Activated naive CD4-positive, alpha-beta T cell treated with anti-CD3 and anti-CD28 coated beads, Interleukin-2, amount 50 U/mL, for 24 hours (primary cell): ENCODE data around the gene FZR1.

ENCODE experiments used
- H3K27ac Mint-ChIP-seq: one replicate; pipeline ENCODE4 v1.8.0; 2021; ENCODE audit warnings: mild to moderate bottlenecking, mixed read lengths
- H3K27me3 Mint-ChIP-seq: one replicate; pipeline ENCODE4 v1.8.0; 2021; ENCODE audit warnings: mixed read lengths
- H3K36me3 Mint-ChIP-seq: one replicate; pipeline ENCODE4 v1.8.0; 2021; ENCODE audit warnings: mixed read lengths
- H3K4me1 Mint-ChIP-seq: one replicate; pipeline ENCODE4 v1.8.0; 2021; ENCODE audit warnings: mixed read lengths
- H3K4me3 Mint-ChIP-seq: one replicate; pipeline ENCODE4 v1.8.0; 2021; ENCODE audit warnings: mild to moderate bottlenecking, mixed read lengths
- H3K9me3 Mint-ChIP-seq: one replicate; pipeline ENCODE4 v1.8.0; 2021; ENCODE audit warnings: mixed read lengths

FZR1 gene

DNA sequence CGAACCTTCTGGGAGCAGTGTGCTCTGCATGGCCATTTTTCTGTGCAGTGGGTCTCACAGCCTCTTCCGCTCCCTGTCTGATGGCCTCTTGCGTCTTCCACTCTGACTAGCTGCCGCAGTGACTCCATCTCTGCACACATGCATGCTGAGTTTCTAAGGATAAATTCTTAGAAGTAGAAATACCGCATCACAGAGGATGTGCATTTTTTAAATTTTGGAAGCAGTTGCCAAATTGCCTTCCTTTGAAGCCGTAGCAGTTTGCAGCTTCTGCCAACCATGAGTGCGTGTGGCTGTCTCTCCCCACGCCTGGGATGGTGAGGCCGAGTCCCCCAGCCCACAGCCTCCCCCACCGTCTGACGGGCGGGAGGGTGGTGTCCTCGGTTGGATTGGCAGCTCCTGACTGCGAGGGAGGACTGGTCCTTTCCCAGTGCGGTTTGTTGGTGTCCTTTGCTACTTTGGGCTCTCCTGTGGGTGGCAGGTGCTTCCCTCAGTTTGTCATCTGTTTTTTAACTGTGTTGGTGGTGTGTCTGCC, 9.8 kb downstream of the FZR1 start:
- Mint-ChIP-seq H3K36me3 (peaks cover under 1% of the 10 kb centered on the region), H3K27ac (no peak overlapping the region), H3K4me3 (peak overlapping the region; percentile 1), H3K4me1 (peaks cover 39% of the 10 kb centered on the region), H3K27me3 (no peaks in the 10 kb centered on the region), H3K9me3 (no peaks in the 10 kb centered on the region)

DNA sequence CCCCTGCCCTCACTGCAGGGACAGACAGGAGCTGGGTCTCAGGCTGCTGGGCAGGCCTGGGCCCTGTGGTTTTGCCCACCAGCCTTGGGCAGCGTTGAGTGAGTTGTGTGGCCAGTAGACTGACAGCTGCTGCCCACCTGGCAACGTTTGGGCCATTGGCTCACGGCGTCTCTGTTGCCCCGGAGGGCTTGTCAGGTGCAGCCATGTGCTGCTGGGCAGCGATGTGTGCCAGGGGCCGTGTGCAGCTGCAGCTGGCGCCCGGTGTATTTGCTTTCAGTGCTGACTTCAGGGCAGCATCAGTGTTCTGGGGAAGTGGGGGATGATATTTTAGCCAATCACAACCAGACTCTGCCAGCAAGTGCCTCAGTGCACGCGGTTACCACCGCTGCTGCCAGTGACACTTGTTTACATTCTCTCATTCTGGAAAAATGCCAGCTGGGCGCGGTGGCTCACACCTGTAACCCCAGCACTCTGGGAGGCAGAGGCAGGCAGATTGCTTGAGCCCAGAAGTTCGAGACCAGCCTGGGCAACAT, 10.6 kb downstream of the FZR1 start:
- no peak overlapping the region for H3K4me3 Mint-ChIP-seq
- no peaks in the 10 kb centered on the region for H3K27me3 Mint-ChIP-seq
- H3K4me1 Mint-ChIP-seq: peaks cover 37% of the 10 kb centered on the region
- peaks cover 3% of the 10 kb centered on the region for H3K36me3 Mint-ChIP-seq
- H3K27ac Mint-ChIP-seq: no peak overlapping the region
- no peaks in the 10 kb centered on the region for H3K9me3 Mint-ChIP-seq

DNA sequence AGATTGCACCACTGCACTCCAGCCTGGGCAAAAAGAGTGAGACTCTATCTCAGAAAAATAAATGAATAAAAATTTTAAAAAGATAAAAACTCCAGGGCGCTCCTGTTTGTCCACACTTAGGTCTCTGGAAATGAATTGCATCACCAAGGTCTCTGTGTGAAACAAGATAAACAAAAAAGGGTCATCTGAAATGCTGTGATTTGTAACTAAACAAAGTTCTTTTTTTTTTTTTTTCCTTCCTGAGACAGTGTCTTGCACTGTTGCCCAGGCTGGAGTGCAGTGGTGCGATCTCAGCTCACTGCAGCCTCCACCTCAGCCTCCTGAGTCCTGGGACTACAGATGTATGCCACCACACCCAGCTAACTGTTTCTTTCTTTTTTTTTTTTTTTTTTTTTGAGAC, 11.5 kb downstream of the FZR1 start:
- Mint-ChIP-seq H3K27me3 (no peaks in the 10 kb centered on the region), H3K4me3 (no peak overlapping the region), H3K27ac (no peak overlapping the region), H3K9me3 (no peaks in the 10 kb centered on the region), H3K4me1 (peaks cover 37% of the 10 kb centered on the region), H3K36me3 (peaks cover 3% of the 10 kb centered on the region)

DNA sequence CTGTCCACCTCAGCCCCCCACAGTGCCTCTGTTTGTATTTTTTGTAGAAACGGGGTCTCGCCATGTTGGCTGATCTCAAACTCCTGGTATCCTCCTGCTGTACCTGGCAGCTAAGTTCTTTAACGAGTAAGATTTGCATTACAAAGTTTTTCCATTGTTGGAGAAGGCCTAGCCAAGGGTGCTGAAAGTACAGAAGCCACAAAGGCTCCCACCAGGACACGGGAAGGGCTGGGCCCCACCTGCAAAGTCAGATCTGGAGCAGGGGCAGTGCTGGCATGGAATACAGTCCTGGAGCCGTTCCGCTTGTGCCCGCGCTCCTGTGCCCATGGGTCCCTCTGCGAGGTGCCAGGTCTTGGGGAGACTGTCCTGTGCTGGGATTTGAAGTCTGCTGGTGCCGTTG, 12.1 kb downstream of the FZR1 start:
- peaks cover 37% of the 10 kb centered on the region for H3K4me1 Mint-ChIP-seq
- no peaks in the 10 kb centered on the region for H3K27me3 Mint-ChIP-seq
- H3K27ac Mint-ChIP-seq: no peak overlapping the region
- peaks cover 3% of the 10 kb centered on the region for H3K36me3 Mint-ChIP-seq
- H3K9me3 Mint-ChIP-seq: no peaks in the 10 kb centered on the region
- no peak overlapping the region for H3K4me3 Mint-ChIP-seq

DNA sequence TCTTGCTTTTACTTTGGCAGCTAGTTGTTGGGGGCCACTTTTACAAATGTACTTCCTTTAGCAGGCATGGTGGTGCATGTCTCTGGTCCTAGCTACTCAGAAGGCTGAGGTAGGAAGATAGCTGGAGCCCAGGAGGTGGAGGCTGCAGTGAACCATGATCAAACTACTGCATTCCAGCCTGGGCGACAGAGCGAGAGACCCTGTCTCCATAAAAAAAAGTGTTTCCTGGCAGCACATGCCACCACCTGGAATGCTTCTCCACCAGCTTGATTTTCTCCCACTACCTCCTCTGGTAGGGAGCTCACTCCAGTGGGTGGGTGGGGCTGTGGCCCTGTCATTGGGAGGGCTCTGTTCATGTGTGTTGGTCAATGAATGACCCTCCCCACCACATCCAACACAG, 12.5 kb downstream of the FZR1 start:
- no peaks in the 10 kb centered on the region for H3K27me3 Mint-ChIP-seq
- no peaks in the 10 kb centered on the region for H3K9me3 Mint-ChIP-seq
- no peak overlapping the region for H3K27ac Mint-ChIP-seq
- H3K36me3 Mint-ChIP-seq: peaks cover 3% of the 10 kb centered on the region
- no peak overlapping the region for H3K4me3 Mint-ChIP-seq
- peaks cover 35% of the 10 kb centered on the region for H3K4me1 Mint-ChIP-seq

DNA sequence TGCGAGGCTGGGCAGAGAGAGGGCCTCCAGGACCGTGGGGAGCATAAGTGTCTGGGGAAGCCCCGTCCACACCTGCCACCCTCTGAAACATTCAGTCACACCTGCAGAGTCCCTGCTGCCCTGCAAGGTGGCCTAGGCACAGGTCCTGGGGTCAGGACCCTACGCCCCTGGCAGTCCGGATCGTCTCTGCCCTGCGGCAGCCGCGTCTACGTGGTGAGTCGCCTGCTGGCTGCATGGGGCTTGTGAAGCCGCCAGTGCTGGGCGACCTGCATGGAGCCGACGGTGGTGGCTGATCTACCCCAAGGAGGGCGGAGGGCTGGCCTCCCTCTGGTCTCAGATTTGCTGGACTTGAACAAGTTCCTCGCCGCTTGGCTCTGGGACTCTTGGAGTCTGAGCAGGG, 13.0 kb downstream of the FZR1 start:
- H3K4me1 Mint-ChIP-seq: peaks cover 33% of the 10 kb centered on the region
- peaks cover 3% of the 10 kb centered on the region for H3K36me3 Mint-ChIP-seq
- H3K4me3 Mint-ChIP-seq: no peak overlapping the region
- no peaks in the 10 kb centered on the region for H3K9me3 Mint-ChIP-seq
- H3K27ac Mint-ChIP-seq: no peak overlapping the region
- no peaks in the 10 kb centered on the region for H3K27me3 Mint-ChIP-seq

DNA sequence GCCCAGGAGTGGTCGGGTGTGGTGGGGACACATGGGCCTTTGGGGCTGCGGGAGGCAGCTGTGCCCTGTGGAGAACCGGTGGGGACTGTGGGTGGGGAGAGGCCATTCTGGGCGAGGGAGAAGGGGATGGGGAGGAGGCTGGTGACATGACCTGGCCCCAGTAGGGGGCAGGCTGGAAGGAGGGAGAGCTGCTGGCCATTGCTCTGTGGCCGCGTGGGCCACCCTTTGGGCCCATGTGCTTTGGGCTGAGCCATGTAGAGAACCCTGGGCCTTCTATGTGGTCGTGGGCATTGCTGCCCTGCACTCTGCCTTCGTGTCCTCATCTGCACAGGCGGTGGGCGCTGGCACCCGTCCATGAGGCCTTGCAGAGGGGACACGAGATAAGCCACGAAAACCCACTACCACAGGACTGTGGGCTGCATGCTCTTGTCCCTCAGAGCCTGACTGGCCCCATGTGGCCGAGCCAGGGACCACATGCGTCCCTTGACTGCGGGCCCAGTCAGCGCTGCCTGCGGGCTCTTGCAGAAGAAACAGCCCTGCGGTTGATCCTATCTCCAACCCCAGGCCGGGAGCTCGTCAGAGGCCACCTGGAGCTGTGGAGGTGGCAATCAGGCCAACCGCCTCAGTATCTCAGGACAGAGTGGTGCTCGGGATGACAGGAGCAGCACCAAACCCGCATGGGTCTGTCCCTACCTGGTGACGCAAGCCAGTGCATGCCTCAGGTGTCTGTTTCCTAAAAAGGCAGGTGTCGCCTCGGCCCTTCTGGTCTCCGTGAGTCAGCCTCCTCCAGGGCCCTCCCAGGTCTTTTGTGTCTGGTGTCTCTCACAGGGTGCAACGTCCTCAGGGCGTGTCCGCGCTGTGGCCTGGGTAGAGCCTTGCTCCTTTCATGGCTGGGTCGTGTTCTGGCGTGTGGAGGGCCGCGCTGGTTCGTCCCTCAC, 14.3 kb downstream of the FZR1 start:
- H3K4me1 Mint-ChIP-seq: peaks cover 23% of the 10 kb centered on the region
- no peaks in the 10 kb centered on the region for H3K9me3 Mint-ChIP-seq
- no peak overlapping the region for H3K27ac Mint-ChIP-seq
- H3K36me3 Mint-ChIP-seq: peaks cover 3% of the 10 kb centered on the region
- no peak overlapping the region for H3K4me3 Mint-ChIP-seq
- H3K27me3 Mint-ChIP-seq: no peaks in the 10 kb centered on the region

DNA sequence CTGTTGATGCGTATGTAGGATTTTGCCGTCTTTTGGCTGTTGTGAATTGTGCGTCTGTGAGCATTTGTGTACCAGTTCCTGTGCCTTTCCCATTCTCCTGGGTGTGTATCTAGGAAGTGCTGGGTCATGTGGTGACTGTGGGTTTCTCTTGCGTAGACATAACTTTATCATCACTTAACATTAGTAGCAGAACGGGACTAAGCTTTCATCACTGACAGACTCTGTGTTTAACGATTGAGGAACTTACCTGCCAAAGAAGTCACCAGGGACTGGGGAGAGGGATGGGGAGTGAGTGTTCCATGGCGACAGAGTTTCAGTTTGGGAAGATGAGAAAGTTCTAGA, 15.0 kb downstream of the FZR1 start:
- Mint-ChIP-seq H3K27ac (no peak overlapping the region), H3K4me3 (no peak overlapping the region), H3K9me3 (no peaks in the 10 kb centered on the region), H3K36me3 (peaks cover 3% of the 10 kb centered on the region), H3K4me1 (peaks cover 17% of the 10 kb centered on the region), H3K27me3 (no peaks in the 10 kb centered on the region)

DNA sequence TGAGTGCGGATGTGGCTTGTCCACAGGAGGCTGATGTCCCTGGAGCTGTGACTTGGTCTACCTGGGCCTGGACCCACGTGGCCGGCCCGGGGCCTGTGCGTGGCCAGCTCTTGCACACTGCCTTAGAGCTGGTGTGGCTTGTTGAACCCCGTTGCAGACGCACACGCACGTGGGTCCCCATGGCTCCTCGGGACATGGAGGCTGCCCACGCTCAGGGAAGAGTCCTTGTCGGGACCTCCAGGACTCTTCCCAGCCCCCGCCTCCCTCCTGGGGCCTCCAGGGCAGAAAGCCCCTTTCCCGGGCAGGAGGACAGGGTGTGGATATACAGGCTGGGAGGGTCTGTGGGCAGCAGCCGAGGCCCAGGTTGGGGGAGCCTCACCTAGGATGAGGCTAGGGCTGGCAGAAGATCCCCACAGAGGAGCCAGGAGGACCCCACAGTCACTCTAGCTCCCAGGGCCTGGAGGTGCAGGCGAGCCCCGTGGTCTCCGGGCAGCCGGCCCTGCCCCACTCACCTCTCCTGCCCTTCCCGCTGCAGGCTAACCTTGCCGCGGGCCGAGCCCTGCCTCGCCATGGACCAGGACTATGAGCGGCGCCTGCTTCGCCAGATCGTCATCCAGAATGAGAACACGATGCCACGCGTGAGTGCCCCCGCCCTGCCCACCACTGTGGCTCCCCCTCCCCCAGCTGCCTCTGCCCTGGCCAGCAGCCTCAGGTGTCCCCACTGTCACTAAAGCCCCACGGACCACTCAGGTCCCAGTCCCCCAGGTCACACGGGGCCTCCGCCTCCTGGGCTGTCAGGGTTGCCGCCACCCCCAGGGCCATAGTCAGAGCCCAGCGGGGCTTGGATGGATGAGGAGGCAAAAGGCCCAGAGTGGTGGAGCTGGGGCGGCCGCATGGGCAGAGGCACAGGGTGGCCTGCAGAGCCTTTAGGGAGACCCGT, 16.6 kb downstream of the FZR1 start:
- Mint-ChIP-seq H3K4me1 (peaks cover 6% of the 10 kb centered on the region), H3K27ac (no peak overlapping the region), H3K36me3 (peaks cover 4% of the 10 kb centered on the region), H3K9me3 (no peaks in the 10 kb centered on the region), H3K4me3 (no peak overlapping the region), H3K27me3 (no peaks in the 10 kb centered on the region)

DNA sequence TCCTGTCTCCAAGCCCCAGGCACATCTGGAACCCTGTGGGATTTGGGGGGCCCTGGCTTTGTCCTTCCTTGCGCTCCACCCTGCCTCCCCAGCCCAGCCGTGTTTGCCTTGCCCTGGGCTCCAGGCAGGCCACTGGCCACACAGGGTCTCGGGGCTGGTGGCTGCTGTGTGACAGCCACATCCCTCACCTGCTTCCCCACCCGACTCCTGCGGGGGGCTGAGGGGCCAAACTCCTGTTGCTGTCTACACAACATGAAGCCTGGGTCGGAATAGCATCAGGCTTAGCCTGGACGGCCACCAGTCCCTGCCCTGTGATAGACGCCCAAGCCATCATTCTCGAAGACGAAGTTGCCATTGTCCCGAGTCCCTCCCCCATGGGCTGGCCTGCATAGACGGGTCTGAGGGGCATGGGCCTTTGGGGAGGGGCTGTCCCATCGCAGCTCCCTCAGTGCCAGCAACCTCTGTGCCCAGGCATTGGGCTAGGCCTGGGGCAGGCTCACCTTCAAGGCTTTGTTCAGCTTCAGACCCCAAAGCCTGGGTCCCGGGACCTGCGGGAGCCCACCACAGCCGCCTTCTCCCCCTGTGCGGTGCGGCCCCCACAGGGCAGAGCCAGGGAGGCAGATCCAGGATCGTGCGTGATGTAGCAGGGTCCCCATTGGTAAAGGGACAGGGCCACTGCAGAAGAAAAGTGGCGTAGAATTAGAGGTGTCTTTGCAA, 17.4 kb downstream of the FZR1 start:
- Mint-ChIP-seq H3K27ac (no peak overlapping the region), H3K27me3 (no peaks in the 10 kb centered on the region), H3K4me1 (peaks cover 6% of the 10 kb centered on the region), H3K4me3 (no peak overlapping the region), H3K36me3 (peaks cover 4% of the 10 kb centered on the region), H3K9me3 (no peaks in the 10 kb centered on the region)

DNA sequence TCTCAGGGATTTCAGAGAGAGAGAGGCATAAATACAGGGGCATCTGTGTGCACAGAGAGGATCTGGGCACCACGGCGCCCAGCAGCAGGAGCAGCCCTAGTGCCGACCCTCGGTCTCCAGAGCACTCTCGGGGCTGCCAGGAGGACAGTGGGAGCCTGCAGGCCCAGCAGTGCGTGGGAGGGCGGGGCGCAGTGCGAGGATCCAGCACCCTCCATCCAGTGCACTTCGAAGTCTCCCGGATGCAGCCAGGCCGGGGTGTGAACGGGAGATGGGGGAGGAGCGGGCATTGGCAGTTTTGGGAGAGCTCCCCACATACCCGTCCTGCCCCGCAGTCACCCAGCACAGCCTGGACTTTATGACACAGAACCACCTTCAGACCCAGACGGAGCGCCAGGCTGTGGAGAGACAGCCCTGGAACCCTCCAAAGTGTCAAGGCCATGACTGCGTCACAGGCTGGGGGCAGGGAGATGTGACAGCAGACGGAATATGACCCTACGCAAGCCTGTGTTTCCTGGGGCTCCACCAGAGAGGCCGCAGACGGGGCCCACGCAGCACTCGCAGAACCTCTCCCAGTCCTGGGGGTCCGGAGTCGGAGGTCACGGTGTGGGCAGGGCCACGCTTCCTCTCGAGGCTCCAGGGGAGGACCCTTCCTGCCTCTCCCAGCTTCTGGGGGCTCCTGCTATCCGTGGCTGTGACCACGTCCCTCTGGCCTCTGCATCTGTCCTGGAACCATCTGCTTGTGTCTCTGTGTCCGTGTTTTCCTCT, 18.1 kb downstream of the FZR1 start:
- Mint-ChIP-seq H3K4me1 (peaks cover 6% of the 10 kb centered on the region), H3K4me3 (no peak overlapping the region), H3K27me3 (no peaks in the 10 kb centered on the region), H3K27ac (no peak overlapping the region), H3K36me3 (peaks cover 4% of the 10 kb centered on the region), H3K9me3 (no peaks in the 10 kb centered on the region)

DNA sequence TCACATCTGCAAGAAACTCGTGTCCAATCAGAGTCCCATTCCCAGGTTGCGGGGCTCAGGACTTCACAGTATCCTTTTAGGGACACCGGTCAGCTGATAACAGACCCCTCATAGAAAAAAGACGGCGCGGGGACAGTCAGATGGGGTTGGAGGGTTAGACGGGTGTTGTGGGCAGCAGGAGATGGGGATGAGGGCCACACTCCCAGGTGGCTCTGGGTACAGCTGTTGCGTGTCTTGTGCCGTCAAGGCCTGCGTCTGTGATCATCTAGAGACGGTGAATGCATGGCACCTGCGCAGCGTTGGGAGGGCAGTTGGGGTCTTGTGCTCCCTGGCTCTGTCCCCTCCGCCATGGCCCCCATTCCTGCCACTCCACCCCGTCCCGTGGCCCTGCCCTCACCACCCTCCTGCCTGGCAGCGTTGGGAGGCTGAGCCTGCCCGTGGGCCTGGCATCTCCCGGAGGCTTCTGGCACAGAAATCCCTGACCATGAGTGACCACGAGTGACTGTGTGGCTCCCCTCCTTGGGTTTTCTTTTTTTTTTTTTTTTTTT, 18.9 kb downstream of the FZR1 start:
- Mint-ChIP-seq H3K9me3 (no peaks in the 10 kb centered on the region), H3K36me3 (peaks cover 4% of the 10 kb centered on the region), H3K27me3 (no peaks in the 10 kb centered on the region), H3K4me1 (peaks cover 6% of the 10 kb centered on the region), H3K27ac (no peak overlapping the region), H3K4me3 (no peak overlapping the region)

DNA sequence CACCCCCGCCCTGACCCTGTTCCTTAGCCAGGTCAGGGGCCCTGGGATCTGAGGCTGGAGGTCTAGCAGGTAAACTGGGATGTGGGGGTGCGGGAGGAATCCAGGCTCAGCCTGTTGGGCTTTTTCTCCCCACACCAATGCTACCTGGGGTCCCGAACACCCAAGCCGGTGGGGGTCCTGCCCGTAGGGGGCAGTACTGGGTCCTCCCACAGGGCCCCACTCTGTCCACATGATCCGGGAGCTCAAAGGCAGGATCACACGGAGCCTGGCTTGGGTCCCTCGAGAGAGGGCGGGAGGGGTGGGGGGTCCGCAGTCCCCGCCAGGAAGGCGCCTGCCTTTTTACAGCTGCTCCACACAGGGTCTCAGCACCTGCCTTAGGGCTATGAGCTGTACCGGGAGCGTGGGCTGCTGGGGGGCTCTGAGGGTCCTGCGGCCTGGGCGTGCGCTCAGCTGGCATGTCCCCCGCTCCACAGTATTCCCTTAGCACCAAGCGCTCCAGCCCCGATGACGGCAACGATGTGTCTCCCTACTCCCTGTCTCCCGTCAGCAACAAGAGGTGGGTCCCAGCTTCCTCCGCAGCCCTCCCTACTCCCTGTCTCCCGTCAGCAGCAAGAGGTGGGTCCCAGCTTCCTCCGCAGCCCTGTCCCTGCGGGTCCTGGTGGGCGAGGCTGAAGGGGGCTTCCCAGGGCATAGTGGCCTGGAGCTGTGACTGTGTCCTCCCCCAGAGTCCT, 20.6 kb downstream of the FZR1 start:
- H3K4me3 Mint-ChIP-seq: no peak overlapping the region
- no peak overlapping the region for H3K27ac Mint-ChIP-seq

More for the DNA sequence above, 20.6 kb downstream of the FZR1 start:
- Mint-ChIP-seq H3K36me3 (peaks cover 4% of the 10 kb centered on the region), H3K27me3 (no peaks in the 10 kb centered on the region), H3K9me3 (no peaks in the 10 kb centered on the region), H3K4me1 (no peaks in the 10 kb centered on the region)
